HL-60 (cell line): ENCODE data around the gene POT1.
A peak's percentile ranks its signal among the peaks of the same experiment; 100 is the strongest.

Experiments
- DNase-seq, 2 experiments: peaks; one replicate each; pipeline ENCODE4 v3.0.0-alpha.2; 2010 to 2020; ENCODE audit warnings: low read depth in 1 of 2, low spot score in 1 of 2
- H3K27ac ChIP-seq: fragments of 250-450 bp; sonication (Bioruptor Pico); replicated peaks from 2 replicates; pipeline ENCODE4 v1.5.1; 2020; ENCODE audit warnings: mild to moderate bottlenecking, moderate library complexity
- H3K27me3 ChIP-seq: fragments of 250-450 bp; sonication (Bioruptor Pico); 2 replicates; pipeline ENCODE4 v1.5.1; 2021; ENCODE audit warnings: mild to moderate bottlenecking, moderate library complexity; ENCODE audit not compliant: insufficient read depth, poor library complexity, severe bottlenecking
- H3K4me3 ChIP-seq: replicated peaks from 2 replicates; pipeline ENCODE4 v1.5.1; 2011; ENCODE audit warnings: mild to moderate bottlenecking, control low read depth, low read length; ENCODE audit not compliant: insufficient read depth
- CTCF ChIP-seq: IDR thresholded peaks from one replicate; pipeline ENCODE4 v1.5.1; 2011; ENCODE audit warnings: low read length, control low read depth, inconsistent platforms; ENCODE audit not compliant: insufficient read depth
- GABPA ChIP-seq: IDR thresholded peaks from 2 replicates; pipeline ENCODE4 v1.6.1; 2012; ENCODE audit warnings: low read depth
- POLR2AphosphoS5 ChIP-seq: IDR thresholded peaks from 2 replicates; pipeline ENCODE4 v1.6.1; 2012; ENCODE audit warnings: low read depth
- SPI1 ChIP-seq: IDR thresholded peaks from 2 replicates; pipeline ENCODE4 v1.6.1; 2012; ENCODE audit warnings: low read depth, mild to moderate bottlenecking, borderline replicate concordance
- TF ChIP-seq, protein P1 (sequence below): IDR thresholded peaks from 2 replicates; pipeline ENCODE4 v1.6.1; 2012; ENCODE audit warnings: low read depth; ENCODE audit not compliant: insufficient replicate concordance

Gene POT1

GRCh38 chr7:124818807-124819206, 110.8 kb downstream of the POT1 start:
- no peak overlapping the region for H3K4me3 ChIP-seq
- DNase-seq: no peak
- H3K27me3 ChIP-seq: no peaks in the 10 kb centered on the region
- TF ChIP-seq, protein P1, sequence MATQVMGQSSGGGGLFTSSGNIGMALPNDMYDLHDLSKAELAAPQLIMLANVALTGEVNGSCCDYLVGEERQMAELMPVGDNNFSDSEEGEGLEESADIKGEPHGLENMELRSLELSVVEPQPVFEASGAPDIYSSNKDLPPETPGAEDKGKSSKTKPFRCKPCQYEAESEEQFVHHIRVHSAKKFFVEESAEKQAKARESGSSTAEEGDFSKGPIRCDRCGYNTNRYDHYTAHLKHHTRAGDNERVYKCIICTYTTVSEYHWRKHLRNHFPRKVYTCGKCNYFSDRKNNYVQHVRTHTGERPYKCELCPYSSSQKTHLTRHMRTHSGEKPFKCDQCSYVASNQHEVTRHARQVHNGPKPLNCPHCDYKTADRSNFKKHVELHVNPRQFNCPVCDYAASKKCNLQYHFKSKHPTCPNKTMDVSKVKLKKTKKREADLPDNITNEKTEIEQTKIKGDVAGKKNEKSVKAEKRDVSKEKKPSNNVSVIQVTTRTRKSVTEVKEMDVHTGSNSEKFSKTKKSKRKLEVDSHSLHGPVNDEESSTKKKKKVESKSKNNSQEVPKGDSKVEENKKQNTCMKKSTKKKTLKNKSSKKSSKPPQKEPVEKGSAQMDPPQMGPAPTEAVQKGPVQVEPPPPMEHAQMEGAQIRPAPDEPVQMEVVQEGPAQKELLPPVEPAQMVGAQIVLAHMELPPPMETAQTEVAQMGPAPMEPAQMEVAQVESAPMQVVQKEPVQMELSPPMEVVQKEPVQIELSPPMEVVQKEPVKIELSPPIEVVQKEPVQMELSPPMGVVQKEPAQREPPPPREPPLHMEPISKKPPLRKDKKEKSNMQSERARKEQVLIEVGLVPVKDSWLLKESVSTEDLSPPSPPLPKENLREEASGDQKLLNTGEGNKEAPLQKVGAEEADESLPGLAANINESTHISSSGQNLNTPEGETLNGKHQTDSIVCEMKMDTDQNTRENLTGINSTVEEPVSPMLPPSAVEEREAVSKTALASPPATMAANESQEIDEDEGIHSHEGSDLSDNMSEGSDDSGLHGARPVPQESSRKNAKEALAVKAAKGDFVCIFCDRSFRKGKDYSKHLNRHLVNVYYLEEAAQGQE: no peak
- TF ChIP-seq POLR2AphosphoS5 (no peak), GABPA (no peak), SPI1 (no peak), CTCF (no peak)
- H3K27ac ChIP-seq: no peak overlapping the region

DNA sequence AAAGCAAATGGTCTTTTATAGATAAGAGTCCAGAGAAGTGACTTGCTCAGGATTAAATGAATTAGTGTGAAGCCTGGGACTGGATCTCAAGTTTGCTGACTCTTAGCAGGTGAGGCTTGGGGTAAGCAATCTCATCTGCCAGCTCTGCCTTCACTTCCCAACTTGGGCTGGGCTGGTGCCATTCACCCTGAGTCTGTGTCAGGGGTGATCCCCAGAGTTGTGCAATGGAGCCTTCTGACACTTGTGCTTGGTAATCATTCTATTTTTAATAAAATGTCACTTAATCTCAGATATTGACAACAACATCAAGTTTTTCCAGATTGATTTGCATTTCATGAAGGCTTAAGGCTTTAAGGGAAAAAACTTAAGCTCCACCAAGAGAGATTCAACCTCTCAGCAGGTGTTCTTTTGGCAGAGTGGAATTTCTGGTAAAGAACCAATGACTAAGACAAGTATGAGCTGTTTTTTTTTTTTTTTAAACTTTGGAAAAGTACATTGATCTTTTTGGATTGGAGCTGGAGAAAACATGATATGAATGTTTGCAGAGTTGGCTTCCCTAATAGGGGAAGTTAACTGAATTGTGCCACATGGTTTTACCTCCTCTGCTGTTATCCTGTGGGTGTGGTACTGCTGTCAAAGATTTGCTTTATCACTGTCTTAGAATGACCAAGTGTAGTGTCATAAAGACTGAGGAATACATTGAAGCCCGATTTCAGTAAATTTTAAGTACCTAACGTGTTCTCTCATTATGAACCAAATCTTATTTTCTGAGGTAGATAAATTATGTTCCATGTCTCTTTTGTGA, 115.4 kb downstream of the POT1 start:
- no peaks in the 10 kb centered on the region for H3K27me3 ChIP-seq
- DNase-seq: peak in 1 of 2 experiments; percentile 3
- no peak overlapping the region for H3K27ac ChIP-seq
- H3K4me3 ChIP-seq: no peak overlapping the region
- TF ChIP-seq, protein P1: no peak
- TF ChIP-seq GABPA (no peak), SPI1 (no peak), CTCF (no peak), POLR2AphosphoS5 (no peak)

DNA sequence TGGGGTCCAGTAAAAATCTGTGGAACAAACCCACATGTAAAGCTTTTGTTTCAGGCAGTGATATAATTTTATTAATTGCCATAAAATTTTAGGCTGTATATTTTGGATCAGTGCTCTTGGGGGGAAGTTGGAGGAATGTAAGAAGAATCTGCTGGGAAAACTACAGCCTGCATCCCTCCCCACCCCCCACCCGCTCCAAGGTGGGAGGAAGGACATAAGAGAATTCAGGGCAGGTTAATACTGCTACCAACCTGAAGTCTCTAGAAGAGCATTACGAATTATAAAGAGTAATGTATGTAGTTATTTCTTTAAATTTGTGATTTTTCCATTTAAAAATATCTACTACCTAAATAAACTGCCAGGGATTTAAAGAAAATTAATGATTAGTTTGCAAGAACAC, 116.9 kb downstream of the POT1 start:
- DNase-seq: no peak
- no peak overlapping the region for H3K4me3 ChIP-seq
- H3K27me3 ChIP-seq: no peaks in the 10 kb centered on the region
- no peak overlapping the region for H3K27ac ChIP-seq
- TF ChIP-seq GABPA: no peak
- no peak for TF ChIP-seq POLR2AphosphoS5
- TF ChIP-seq SPI1: no peak
- TF ChIP-seq, protein P1: no peak
- TF ChIP-seq CTCF: no peak
